Activated CD8-positive, alpha-beta T cell treated with anti-CD3 and anti-CD28 coated beads for 36 hours (primary cell): ENCODE data around the gene EFCAB11. TPM values are rescaled to one million over a fixed set of nuclear protein-coding genes. Genes with fewer than 3 reads are reported as not detected.

Experiments used
- ATAC-seq: fragments of 200-7000 bp; cut with Tn5 transposase; one replicate; pipeline ENCODE4 v1.10.0; 2021; ENCODE audit warnings: mild to moderate bottlenecking, moderate library complexity
- CTCF ChIA-PET: fragments of 350-600 bp; sonication (Branson Sonifier 250); formaldehyde crosslinking; loops from one replicate; lab custom pipeline; 2021; ENCODE audit warnings: antibody characterized with exemption; lab: Charles Lee
- POLR2A ChIA-PET: fragments of 350-600 bp; sonication (Branson Sonifier 250); formaldehyde crosslinking; loops from one replicate; lab custom pipeline; 2021; ENCODE audit warnings: antibody characterized with exemption; lab: Charles Lee
- DNase-seq: peaks from one replicate; pipeline ENCODE4 v3.0.0-alpha.2; 2020
- H3K27ac Mint-ChIP-seq: one replicate; pipeline ENCODE4 v1.8.0; 2021; ENCODE audit warnings: mild to moderate bottlenecking, mixed read lengths
- H3K27me3 Mint-ChIP-seq: one replicate; pipeline ENCODE4 v1.8.0; 2021; ENCODE audit warnings: mixed read lengths
- H3K36me3 Mint-ChIP-seq: one replicate; pipeline ENCODE4 v1.8.0; 2021; ENCODE audit warnings: low read depth, mixed read lengths
- H3K4me1 Mint-ChIP-seq: one replicate; pipeline ENCODE4 v1.8.0; 2021; ENCODE audit warnings: low read depth, mixed read lengths
- H3K4me3 Mint-ChIP-seq: one replicate; pipeline ENCODE4 v1.8.0; 2021; ENCODE audit warnings: mild to moderate bottlenecking, moderate library complexity, mixed read lengths
- H3K9me3 Mint-ChIP-seq: one replicate; pipeline ENCODE4 v1.8.0; 2021; ENCODE audit warnings: mixed read lengths
- intact Hi-C: fragments of 100-400 bp; cut with micrococcal nuclease; formaldehyde crosslinking; loops from one replicate; pipeline ENCODE4 v1.10.0; 2022
- total RNA-seq, 2 experiments: library from RNA; stranded (reverse); gene quantifications; one replicate each; pipeline ENCODE4 v1.2.3, GENCODE V29; 2021
- TF ChIP-seq, protein P1 (sequence below): fragments of 200-600 bp; IDR thresholded peaks from one replicate; pipeline ENCODE4 v1.8.0; 2022; ENCODE audit warnings: antibody characterized with exemption, mild to moderate bottlenecking

EFCAB11 gene
- total RNA-seq, 2 experiments from 2014 or later = 6.6 to 8.4 TPM

DNA sequence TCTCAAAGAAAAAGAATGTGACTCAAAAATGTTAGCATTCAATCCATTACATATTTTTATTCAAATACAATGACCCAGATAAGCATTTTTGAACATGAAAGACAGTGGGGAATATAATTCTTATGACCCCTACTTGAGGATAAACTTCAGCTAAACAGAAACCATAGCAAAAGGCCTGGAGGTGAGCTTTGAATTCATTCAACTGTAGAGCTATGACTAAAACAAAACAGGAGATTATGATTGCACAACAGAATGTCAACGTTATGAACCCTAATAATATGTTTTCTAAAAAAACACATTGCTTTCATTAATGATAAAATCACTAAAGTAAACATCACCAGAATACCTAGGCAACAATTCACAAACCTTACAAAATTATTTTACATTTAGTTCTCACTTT lies 27.8 kb downstream of the EFCAB11 start:
- TF ChIP-seq, protein P1, sequence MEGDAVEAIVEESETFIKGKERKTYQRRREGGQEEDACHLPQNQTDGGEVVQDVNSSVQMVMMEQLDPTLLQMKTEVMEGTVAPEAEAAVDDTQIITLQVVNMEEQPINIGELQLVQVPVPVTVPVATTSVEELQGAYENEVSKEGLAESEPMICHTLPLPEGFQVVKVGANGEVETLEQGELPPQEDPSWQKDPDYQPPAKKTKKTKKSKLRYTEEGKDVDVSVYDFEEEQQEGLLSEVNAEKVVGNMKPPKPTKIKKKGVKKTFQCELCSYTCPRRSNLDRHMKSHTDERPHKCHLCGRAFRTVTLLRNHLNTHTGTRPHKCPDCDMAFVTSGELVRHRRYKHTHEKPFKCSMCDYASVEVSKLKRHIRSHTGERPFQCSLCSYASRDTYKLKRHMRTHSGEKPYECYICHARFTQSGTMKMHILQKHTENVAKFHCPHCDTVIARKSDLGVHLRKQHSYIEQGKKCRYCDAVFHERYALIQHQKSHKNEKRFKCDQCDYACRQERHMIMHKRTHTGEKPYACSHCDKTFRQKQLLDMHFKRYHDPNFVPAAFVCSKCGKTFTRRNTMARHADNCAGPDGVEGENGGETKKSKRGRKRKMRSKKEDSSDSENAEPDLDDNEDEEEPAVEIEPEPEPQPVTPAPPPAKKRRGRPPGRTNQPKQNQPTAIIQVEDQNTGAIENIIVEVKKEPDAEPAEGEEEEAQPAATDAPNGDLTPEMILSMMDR = no peak
- POLR2A ChIA-PET = no interaction called here
- ATAC-seq = no peak
- CTCF ChIA-PET = interaction anchor here (1.1 to 2.1 kb wide), 2 partner anchors 12 to 900 kb away, joined by 6 to 8 read pairs; no protein-coding TSS in a partner anchor
- H3K9me3 Mint-ChIP-seq = no peaks in the 10 kb centered on the region
- no peaks in the 10 kb centered on the region for H3K27me3 Mint-ChIP-seq
- peaks cover 2% of the 10 kb centered on the region for H3K4me1 Mint-ChIP-seq
- H3K27ac Mint-ChIP-seq = no peak overlapping the region
- DNase-seq = no peak
- H3K4me3 Mint-ChIP-seq = no peak overlapping the region
- intact Hi-C loops = no loop called here
- no peaks in the 10 kb centered on the region for H3K36me3 Mint-ChIP-seq

DNA sequence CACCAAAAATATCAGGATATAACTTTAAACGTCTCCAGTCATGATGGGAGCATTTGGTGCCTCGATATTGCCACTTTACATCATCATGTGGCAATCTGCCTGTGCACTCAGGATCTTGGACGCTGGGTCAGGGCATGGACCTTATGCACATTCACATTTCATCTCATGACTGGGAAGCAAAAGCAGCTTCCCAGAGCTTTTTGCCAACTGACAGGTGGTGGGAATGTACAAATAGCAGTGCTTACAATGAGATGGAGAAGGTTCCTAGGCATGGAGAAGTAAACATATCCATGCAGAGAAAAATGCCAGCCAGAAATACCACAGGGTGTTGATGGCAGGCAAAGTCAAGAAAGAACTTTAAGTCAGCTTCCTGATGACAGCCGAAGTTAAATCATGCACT lies 30.3 kb downstream of the EFCAB11 start:
- Mint-ChIP-seq H3K4me1 (peaks cover 2% of the 10 kb centered on the region), H3K27ac (no peak overlapping the region), H3K4me3 (no peak overlapping the region), H3K9me3 (no peaks in the 10 kb centered on the region), H3K36me3 (no peaks in the 10 kb centered on the region), H3K27me3 (no peaks in the 10 kb centered on the region)
- ChIA-PET CTCF (interaction anchor here (0.7 to 1.5 kb wide), 3 partner anchors 8 to 11 kb away, joined by 3 to 4 read pairs (median 3); no protein-coding TSS in a partner anchor), POLR2A (no interaction called here)
- ATAC-seq (no peak), DNase-seq (no peak)
- TF ChIP-seq, protein P1 = no peak
- intact Hi-C loops = no loop called here

DNA sequence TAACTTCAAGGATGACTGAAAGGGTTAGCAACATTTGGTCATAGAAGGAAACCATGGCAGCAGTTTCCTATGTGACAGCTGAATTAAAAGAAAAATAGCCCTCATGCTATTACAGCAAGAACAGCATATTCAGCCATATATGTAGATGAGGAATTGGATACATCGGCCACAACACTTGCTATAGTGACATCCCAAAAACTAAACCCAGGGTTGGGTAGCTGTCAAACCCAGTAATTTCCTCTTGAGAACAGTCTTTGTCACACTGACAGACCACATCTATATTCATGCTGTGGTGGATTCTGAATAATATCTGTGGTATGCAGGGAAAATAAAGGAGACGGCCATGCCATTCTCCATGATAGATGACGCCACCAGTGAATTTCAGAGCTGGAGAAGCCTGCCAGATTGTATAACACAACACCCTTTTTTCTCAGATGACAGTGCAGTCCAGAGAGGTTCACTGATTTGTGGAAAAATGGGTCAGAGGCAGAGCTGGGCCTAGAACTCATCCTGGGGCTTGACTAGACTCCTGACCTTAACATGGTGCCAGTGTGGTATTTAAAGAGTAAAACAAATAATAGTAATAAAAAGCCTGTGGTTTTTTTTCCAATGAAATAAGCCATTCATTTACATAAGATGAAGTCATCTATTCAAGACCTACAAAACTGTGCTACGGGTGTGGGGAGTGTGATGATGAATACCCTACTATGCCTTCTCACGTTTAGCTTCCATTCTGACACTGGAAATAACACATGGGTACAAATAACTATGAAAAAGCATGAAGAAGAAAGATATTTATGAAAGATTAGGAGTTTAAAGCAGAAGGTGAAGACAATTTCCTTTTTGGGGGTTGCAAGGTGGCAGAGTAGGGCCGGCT lies 32.3 kb downstream of the EFCAB11 start:
- no peak for ATAC-seq
- Mint-ChIP-seq H3K4me3 (no peak overlapping the region), H3K9me3 (no peaks in the 10 kb centered on the region), H3K4me1 (peaks cover 2% of the 10 kb centered on the region), H3K27me3 (no peaks in the 10 kb centered on the region), H3K27ac (no peak overlapping the region), H3K36me3 (no peaks in the 10 kb centered on the region)
- ChIA-PET POLR2A (no interaction called here), CTCF (interaction anchor here (1.1 to 3.0 kb wide), 5 partner anchors 16 to 895 kb away, joined by 3 to 15 read pairs (median 7); no protein-coding TSS in a partner anchor)
- no peak for DNase-seq
- intact Hi-C loops = no loop called here
- TF ChIP-seq, protein P1 = no peak

DNA sequence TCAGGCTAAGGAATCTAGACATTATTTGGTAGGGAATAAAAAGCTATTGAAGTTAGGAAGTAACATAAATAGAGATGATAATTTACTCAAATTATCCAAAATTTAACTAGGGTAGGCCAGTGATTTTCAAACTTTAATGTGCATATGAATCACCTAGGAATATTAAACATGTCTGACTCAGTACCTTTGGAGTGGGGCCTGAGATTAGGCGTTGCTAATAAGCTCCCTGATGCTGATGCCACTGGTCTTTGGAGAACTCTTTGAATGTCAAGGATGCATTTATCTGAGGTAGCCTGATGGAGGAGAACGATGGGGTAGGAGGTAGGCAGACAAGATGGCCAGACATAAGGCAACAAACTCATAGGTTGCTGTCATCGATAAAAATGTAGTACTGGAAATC lies 33.2 kb downstream of the EFCAB11 start:
- ChIA-PET CTCF (interaction anchor here (1.9 to 3.0 kb wide), 3 partner anchors 18 to 894 kb away, joined by 7 to 15 read pairs (median 13); no protein-coding TSS in a partner anchor), POLR2A (no interaction called here)
- Mint-ChIP-seq H3K4me1 (peaks cover 2% of the 10 kb centered on the region), H3K36me3 (no peaks in the 10 kb centered on the region), H3K27me3 (no peaks in the 10 kb centered on the region), H3K9me3 (no peaks in the 10 kb centered on the region), H3K4me3 (no peak overlapping the region), H3K27ac (no peak overlapping the region)
- no peak for ATAC-seq
- no peak for DNase-seq
- TF ChIP-seq, protein P1 = no peak
- intact Hi-C loops = no loop called here

DNA sequence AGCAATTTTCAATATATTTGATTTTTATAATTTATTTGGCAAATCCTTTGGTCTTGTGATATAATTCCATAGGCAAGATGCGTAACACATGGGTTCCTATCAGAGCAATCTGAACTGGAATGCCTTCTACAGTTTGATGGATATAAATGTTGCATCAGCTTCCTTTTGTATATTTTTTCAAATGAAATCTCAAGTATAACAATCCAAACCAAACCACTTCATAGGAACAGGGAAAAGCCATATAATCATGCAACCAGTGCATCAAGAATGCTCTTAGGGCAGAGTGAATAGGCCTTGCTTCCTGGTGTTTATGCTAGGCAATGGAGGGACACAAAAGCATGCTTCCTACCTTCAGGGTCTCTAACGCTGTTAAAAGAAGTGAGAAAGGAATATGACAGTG lies 34.5 kb downstream of the EFCAB11 start:
- ChIA-PET POLR2A (no interaction called here), CTCF (interaction anchor here (1.5 kb wide), 1 partner anchor 879 kb away, joined by 3 read pairs; no protein-coding TSS in a partner anchor)
- no peak for DNase-seq
- TF ChIP-seq, protein P1 = no peak
- Mint-ChIP-seq H3K27ac (no peak overlapping the region), H3K9me3 (no peaks in the 10 kb centered on the region), H3K4me3 (no peak overlapping the region), H3K36me3 (no peaks in the 10 kb centered on the region), H3K27me3 (peaks cover 1% of the 10 kb centered on the region), H3K4me1 (peaks cover 4% of the 10 kb centered on the region)
- intact Hi-C loops = no loop called here
- no peak for ATAC-seq
